ENCODE results near the gene PCBP2.
"Not testable (repeated sequence)": the region's sequence is repeated elsewhere in the genome, so short reads cannot be mapped to it uniquely, and the experiment has no call there.

Gene PCBP2

DNA sequence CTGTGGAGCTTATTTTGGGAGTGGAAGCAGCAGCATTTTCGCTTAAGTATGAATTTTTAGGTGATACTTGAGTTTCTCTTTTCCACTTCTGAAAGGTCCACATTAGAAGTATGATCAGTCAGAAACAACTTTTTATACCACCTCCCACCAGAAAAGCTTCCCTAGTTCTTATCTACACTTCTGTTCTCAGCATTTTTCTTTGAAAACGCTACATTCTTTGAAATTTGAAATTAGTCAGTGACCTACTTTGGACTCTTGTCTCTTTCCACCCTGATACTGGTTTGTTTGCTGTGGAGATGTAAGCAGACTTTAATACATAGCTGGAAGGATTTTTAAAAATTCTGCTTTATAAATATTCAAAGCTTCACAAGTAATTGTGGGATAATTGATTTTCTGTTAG is 22.2 kb downstream of the PCBP2 start:
- DNase-seq = no peak

- no peak for DNase-seq
These were observed 22.9 kb downstream of the PCBP2 start for GRCh38 chr12:53474819-53475218.

DNA sequence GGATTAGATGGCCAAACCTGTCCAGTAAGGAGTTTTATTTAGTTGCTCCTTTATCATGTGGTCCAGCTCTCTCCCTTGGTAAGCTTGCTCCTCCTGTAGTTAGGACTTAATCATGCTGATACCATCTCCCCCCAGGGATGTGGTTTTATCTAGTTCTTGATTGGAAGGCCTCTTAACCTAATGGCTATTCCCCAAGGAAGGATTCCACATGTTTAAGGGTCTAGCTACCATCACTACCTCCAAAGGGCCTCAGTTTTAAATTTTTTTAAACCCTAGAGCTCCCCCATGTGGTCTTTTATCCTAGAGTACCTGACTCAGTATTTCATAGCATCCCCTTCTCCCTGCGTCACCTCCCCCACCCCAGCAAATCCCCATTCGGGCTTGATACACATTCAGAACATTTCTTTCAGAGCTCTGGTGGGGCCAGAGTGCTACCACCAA is 24.9 kb downstream of the PCBP2 start:
- no peak for DNase-seq

DNA sequence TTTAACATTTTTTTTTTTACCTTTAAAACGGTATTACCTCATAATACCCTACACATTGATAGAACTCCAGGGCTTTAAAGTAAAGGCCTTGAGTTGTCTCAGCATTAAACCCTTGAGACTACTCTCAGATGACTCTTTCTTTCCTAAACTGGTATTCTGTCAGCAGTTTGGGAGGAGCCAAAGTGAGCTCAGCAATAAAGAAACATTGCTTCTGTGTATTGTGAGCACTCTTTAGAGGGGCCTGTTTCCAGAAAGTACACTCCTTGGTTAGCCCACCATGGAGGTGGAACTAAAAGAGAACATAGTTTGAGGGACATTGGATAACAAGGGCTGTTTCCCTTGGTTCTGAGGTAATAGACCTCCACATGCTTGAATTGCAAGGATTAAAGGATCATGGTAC is 27.0 kb downstream of the PCBP2 start:
- DNase-seq = no peak

- DNase-seq = no peak
These were observed 27.4 kb downstream of the PCBP2 start for GRCh38 chr12:53479331-53479730.

DNA sequence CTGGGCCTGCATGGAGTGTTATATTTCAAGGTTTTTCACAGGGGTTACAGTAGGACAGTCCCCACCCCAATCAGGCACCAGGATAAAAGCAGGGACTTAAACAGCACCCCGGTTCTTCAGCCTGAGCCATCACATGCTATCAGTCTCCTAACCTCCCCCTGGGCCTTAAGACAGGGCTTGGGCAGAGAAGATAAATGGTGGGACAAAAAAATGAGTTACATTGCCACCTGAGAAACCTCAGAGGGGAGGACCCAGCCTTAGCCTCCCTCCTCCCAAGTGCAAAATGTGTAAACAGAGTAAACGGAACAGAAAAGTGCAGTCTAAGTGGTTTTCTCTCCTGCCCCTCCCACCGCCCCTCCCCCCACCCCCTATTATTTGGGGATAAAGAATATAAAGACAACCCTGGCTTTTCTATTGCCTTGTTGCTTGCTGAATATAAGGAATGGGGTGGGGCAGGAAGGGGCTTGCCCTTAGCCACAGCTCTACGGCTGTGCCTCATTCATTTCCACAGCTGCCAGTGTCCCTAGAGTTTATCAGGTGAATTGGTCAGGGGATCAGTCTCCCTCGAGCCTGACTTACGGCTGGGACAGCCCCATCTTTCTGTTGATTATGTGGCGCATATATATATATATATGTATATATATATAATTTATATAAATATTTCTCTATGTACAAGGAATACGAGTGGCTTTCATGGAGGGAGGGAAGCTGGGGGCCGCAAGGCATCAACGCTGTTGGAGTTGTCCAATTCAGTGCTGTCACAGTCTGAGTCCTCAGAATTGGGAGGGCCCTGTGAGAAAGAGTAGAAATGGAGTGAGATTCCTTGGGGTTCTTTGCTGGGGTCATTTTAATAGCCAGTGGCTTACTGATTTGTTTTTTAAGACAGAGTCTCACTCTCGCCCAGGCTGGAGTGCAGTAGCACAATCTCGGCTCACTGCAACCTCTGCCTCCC is 28.9 kb downstream of the PCBP2 start:
- DNase-seq = no peak

- DNase-seq = not testable (repeated sequence)
These were observed 29.6 kb downstream of the PCBP2 start for GRCh38 chr12:53481458-53481857.

GRCh38 chr12:53481939-53482586 is 30.2 kb downstream of the PCBP2 start:
- no peak for DNase-seq

GRCh38 chr12:53482626-53483168 is 30.8 kb downstream of the PCBP2 start:
- no peak for DNase-seq

DNA sequence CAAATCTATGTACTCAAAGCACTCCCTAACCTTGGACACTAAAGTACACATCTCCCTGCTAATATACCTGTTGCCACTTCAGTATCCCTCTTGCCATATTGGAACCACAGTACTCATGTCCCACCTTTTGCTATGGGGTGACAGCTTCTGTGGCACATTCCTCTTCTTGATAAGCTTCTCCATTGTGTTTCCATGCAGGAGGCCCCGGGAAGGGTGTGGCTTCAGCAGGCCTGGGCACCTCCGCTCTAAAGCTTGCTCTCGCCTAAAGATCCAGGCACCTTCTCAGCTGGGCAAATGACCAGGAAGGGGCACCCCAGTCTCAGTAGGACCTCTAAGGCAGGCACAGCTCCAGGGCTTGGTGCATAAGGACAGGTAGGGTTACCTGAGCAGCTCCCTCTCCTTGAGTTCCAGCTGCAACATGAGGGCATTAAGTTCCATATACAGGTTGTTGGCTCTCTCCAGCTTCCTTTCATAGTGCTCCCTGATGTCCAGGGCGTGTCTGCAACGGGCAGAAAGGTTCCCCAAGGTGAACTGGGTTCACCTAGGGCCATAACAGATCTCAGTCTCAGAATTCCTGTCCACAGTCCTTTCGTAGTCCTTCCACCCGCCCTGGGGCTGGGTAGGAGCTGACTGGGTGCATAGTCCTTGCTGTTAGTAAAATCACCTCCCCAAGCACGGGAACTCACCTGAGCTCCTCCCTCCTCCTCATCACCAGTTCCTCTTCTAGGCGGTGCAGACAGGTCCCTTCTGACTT is 31.5 kb downstream of the PCBP2 start:
- no peak for DNase-seq

- no peak for DNase-seq
These were observed 32.1 kb downstream of the PCBP2 start for GRCh38 chr12:53483979-53484377.

DNA sequence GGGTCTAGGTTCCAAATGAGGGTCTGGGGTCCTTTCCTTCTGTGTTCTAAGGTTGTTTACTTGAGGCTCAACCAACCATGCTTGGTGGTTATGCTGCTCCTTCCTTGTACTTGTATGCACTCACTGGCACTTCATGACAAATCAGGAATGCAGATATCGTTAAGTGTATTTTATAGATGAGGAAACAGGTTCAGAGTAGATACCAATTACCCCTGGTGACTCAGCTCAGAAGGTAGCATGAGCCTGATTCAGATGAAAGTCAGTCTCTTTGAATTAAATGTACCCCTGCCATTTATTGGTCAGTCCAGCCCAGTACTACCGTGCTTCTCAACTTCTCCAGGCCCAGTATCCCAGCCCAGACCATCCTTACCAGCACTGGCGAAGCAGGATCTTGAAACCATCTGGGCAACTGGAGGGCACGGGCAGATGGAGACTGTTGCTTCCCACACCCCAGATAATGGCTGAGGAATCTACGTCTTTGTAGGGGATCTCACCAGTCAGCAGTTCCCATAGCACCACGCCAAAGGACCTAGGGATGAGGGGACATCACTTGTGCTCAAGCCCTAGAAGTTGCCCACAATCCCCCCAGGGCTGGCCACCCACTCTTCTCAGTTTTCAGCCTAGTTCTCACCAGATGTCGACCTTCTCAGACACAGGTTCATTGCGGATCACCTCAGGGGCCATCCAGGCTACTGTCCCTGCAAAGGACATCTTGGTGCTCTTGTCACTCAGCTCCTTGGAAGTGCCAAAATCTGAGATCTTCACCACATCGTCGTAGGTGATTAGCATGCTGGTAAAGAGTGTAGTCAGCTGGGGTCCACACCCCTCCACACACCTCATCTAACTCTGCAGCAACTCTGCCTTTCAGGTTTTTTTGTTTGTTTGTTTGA is 33.0 kb downstream of the PCBP2 start:
- no peak for DNase-seq

- DNase-seq = no peak
These were observed 34.2 kb downstream of the PCBP2 start for GRCh38 chr12:53485955-53486735.

- no peak for DNase-seq
These were observed 35.0 kb downstream of the PCBP2 start for GRCh38 chr12:53486736-53487487.

- DNase-seq = no peak
These were observed 37.5 kb downstream of the PCBP2 start for GRCh38 chr12:53489242-53489864.

GRCh38 chr12:53492188-53492587 is 40.3 kb downstream of the PCBP2 start:
- DNase-seq = no peak

DNA sequence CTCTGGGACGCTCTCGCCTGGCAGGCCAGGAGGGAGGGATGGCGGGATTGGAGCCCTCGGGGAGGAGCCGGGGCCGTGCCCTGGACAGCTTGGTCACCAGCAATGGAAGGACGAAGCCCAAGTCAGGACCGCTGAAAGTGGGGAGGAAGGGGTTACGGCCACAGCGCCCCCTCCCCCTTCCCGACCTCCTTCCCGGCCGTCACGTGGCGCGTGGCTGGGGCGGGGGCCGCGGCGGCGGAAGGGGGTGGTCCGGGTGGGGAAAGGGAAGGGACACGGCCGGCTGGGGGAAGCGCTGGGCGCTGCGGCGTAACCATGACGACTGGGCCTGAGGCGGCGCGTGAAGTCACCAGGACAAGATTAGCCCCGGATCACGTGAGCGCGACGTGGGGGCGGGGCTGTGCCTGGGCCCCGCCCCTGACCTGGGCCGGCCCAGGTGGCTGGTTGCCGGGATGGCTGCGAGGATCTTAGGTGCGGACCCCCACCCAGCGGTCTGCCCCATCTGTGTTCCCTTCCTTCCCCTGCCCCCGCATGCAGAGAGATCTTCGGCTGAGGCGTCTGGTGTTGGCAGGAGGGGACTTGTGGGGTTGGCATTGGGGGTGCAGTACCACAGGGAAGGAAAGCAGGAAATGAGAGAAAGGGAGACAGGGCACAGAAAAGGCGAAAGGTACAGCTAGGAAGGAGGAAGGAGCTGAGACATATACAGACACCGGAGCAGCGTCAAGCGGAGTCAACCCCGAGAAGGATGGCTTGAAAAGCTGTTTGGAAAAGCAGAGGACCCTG is 41.1 kb downstream of the PCBP2 start:
- DNase-seq = peak; percentile 74

- no peak for DNase-seq
These were observed 41.9 kb downstream of the PCBP2 start for GRCh38 chr12:53493610-53494391.
